ENCODE data around the gene SPAG9.

SPAG9 gene

GRCh38 chr17:51120739-51121619, at the start of gene SPAG9:
Gene SPAG9 (minus strand): TSS chr17:51120868. CDS start chr17:51120656, 212 bp downstream.
- peak; percentile 99 for DNase-seq

- no peak for DNase-seq
These were observed 48.7 kb upstream of the SPAG9 start for GRCh38 chr17:51169340-51169739.

- peak; percentile 58 for DNase-seq
These were observed 46.6 kb upstream of the SPAG9 start for GRCh38 chr17:51166987-51167931.

GRCh38 chr17:51166198-51166986, 45.7 kb upstream of the SPAG9 start, which contains the start of gene NME2:
Gene NME2 (plus strand): TSS chr17:51166411. CDS start chr17:51166831, 420 bp downstream.
- peak; percentile 91 for DNase-seq

- DNase-seq: no peak
These were observed 45.1 kb upstream of the SPAG9 start for GRCh38 chr17:51165680-51166197.

- DNase-seq: peak; percentile 28
These were observed 44.4 kb upstream of the SPAG9 start for GRCh38 chr17:51164911-51165679.

GRCh38 chr17:51161541-51161940, 40.9 kb upstream of the SPAG9 start:
- DNase-seq: no peak

- DNase-seq: no peak
These were observed 38.9 kb upstream of the SPAG9 start for GRCh38 chr17:51159604-51160003.

- no peak for DNase-seq
These were observed 34.7 kb upstream of the SPAG9 start for GRCh38 chr17:51155416-51155815.

- DNase-seq: no peak
These were observed 33.5 kb upstream of the SPAG9 start for GRCh38 chr17:51154176-51154575.

- DNase-seq: peak; percentile 100
These were observed 32.8 kb upstream of the SPAG9 start, which contains the start of gene NME1 for GRCh38 chr17:51153210-51154072. Gene NME1 (plus strand): TSS chr17:51153559. CDS start chr17:51155655, 2,096 bp downstream.

GRCh38 chr17:51152766-51153209, 32.1 kb upstream of the SPAG9 start:
- DNase-seq: no peak

- no peak for DNase-seq
These were observed 30.3 kb upstream of the SPAG9 start for GRCh38 chr17:51150932-51151331.

- DNase-seq: no peak
These were observed 28.5 kb upstream of the SPAG9 start for GRCh38 chr17:51149163-51149562.

GRCh38 chr17:51147650-51148049, 27.0 kb upstream of the SPAG9 start:
- DNase-seq: no peak

- no peak for DNase-seq
These were observed 23.8 kb upstream of the SPAG9 start for GRCh38 chr17:51144266-51145022.

- no peak for DNase-seq
These were observed 21.9 kb upstream of the SPAG9 start for GRCh38 chr17:51142597-51142996.

GRCh38 chr17:51135956-51136355, 15.3 kb upstream of the SPAG9 start:
- DNase-seq: no peak

- DNase-seq: no peak
These were observed 12.7 kb upstream of the SPAG9 start for GRCh38 chr17:51133365-51133764.

GRCh38 chr17:51132964-51133319, 12.3 kb upstream of the SPAG9 start:
- DNase-seq: no peak

All from NCI-H774 (cell line).